Osteoblast (primary cell): ENCODE measurements around the gene KRT36. TPM values are rescaled to one million over a fixed set of nuclear protein-coding genes. Genes with fewer than 3 reads are reported as not detected.

Experiments used
- DNase-seq: peaks from one replicate; pipeline ENCODE4 v3.0.0; 2011; ENCODE audit warnings: low spot score, mixed read lengths; ENCODE audit not compliant: insufficient read length; ENCODE audit errors: missing footprints
- H2AFZ ChIP-seq: 2 replicates; pipeline ENCODE4 v1.6.0; 2011; ENCODE audit warnings: mild to moderate bottlenecking, low read length
- H3K27ac ChIP-seq: 2 replicates; pipeline ENCODE4 v1.5.1; 2011; ENCODE audit warnings: mild to moderate bottlenecking, low read depth, low read length, moderate library complexity
- H3K27me3 ChIP-seq: 2 replicates; pipeline ENCODE4 v1.6.0; 2012; ENCODE audit warnings: mild to moderate bottlenecking, control low read depth, inconsistent platforms, low read length, moderate library complexity; ENCODE audit not compliant: insufficient read depth
- H3K36me3 ChIP-seq: 2 replicates; pipeline ENCODE4 v1.5.1; 2011; ENCODE audit warnings: mild to moderate bottlenecking, low read length, control low read depth, moderate library complexity; ENCODE audit not compliant: insufficient read depth
- H3K4me1 ChIP-seq: 2 replicates; pipeline ENCODE4 v1.5.1; 2011; ENCODE audit warnings: mild to moderate bottlenecking, low read length, control low read depth, moderate library complexity; ENCODE audit not compliant: insufficient read depth
- H3K4me2 ChIP-seq: 2 replicates; pipeline ENCODE4 v1.6.0; 2011; ENCODE audit warnings: mild to moderate bottlenecking, low read length; ENCODE audit not compliant: insufficient read depth
- H3K4me3 ChIP-seq: fragments of 200-600 bp; sonication (generic); 3 replicates; pipeline ENCODE4 v1.5.1; 2012; ENCODE audit warnings: mild to moderate bottlenecking, low read length, inconsistent platforms; ENCODE audit not compliant: insufficient read depth
- H3K79me2 ChIP-seq: 2 replicates; pipeline ENCODE4 v1.6.0; 2012; ENCODE audit warnings: mild to moderate bottlenecking, low read length, control low read depth, inconsistent platforms; ENCODE audit not compliant: insufficient read depth
- H3K9me3 ChIP-seq: 2 replicates; pipeline ENCODE4 v1.5.1; 2011; ENCODE audit warnings: low read depth, low read length, control low read depth
- H4K20me1 ChIP-seq: 2 replicates; pipeline ENCODE4 v1.6.0; 2012; ENCODE audit warnings: mild to moderate bottlenecking, low read length, control low read depth; ENCODE audit not compliant: insufficient read depth
- CTCF ChIP-seq: IDR thresholded peaks from 2 replicates; pipeline ENCODE4 v1.5.1; 2011; ENCODE audit warnings: mild to moderate bottlenecking, low read depth, low read length, moderate library complexity; ENCODE audit errors: extremely low read depth
- total RNA-seq: library from RNA; depleted of rRNA; stranded (reverse); fragments of >200 nt; gene quantifications from 2 replicates; pipeline ENCODE4 v1.2.3, GENCODE V29; 2012

Gene KRT36
- total RNA-seq, 1 donor: 0.36 TPM

- Histone ChIP-seq H2AFZ (no peak overlapping the region), H3K4me3 (no peak overlapping the region)
- TF ChIP-seq CTCF: no peak
Measured at GRCh38 chr17:41448506-41448905, 41.2 kb downstream of the KRT36 start.

GRCh38 chr17:41446806-41447205 is 42.9 kb downstream of the KRT36 start:
- TF ChIP-seq CTCF: no peak
- no peaks in the 10 kb centered on the region for H3K27me3 ChIP-seq
- H3K4me2 ChIP-seq: peak overlapping the region; percentile 5

More at GRCh38 chr17:41448506-41448905, 41.2 kb downstream of the KRT36 start:
- Histone ChIP-seq H4K20me1 (no peaks in the 10 kb centered on the region), H3K36me3 (no peaks in the 10 kb centered on the region), H3K27ac (no peak overlapping the region), H3K79me2 (no peaks in the 10 kb centered on the region), H3K27me3 (no peaks in the 10 kb centered on the region), H3K4me1 (peaks cover 24% of the 10 kb centered on the region), H3K4me2 (no peak overlapping the region), H3K9me3 (peaks cover 3% of the 10 kb centered on the region)
- DNase-seq: no peak

GRCh38 chr17:41444640-41445039 is 45.1 kb downstream of the KRT36 start:
- H3K4me2 ChIP-seq: no peak overlapping the region
- no peak overlapping the region for H3K27ac ChIP-seq
- H3K36me3 ChIP-seq: no peaks in the 10 kb centered on the region
- no peak for DNase-seq
- H3K9me3 ChIP-seq: no peaks in the 10 kb centered on the region
- H3K79me2 ChIP-seq: no peaks in the 10 kb centered on the region
- H3K4me1 ChIP-seq: peaks cover 32% of the 10 kb centered on the region
- no peak overlapping the region for H2AFZ ChIP-seq
- no peak overlapping the region for H3K4me3 ChIP-seq
- no peaks in the 10 kb centered on the region for H3K27me3 ChIP-seq
- no peak for TF ChIP-seq CTCF
- no peaks in the 10 kb centered on the region for H4K20me1 ChIP-seq

More at GRCh38 chr17:41446806-41447205, 42.9 kb downstream of the KRT36 start:
- no peaks in the 10 kb centered on the region for H3K36me3 ChIP-seq
- H3K4me1 ChIP-seq: peaks cover 32% of the 10 kb centered on the region
- no peaks in the 10 kb centered on the region for H4K20me1 ChIP-seq
- DNase-seq: peak; percentile 86
- peaks cover 3% of the 10 kb centered on the region for H3K9me3 ChIP-seq
- no peak overlapping the region for H2AFZ ChIP-seq
- H3K27ac ChIP-seq: peak overlapping the region; percentile 35
- H3K79me2 ChIP-seq: no peaks in the 10 kb centered on the region
- H3K4me3 ChIP-seq: no peak overlapping the region

GRCh38 chr17:41444186-41444585 is 45.5 kb downstream of the KRT36 start:
- TF ChIP-seq CTCF: no peak
- DNase-seq: no peak
- H3K79me2 ChIP-seq: no peaks in the 10 kb centered on the region
- H4K20me1 ChIP-seq: no peaks in the 10 kb centered on the region
- H3K36me3 ChIP-seq: no peaks in the 10 kb centered on the region
- H2AFZ ChIP-seq: peak overlapping the region; percentile 39
- no peaks in the 10 kb centered on the region for H3K9me3 ChIP-seq
- peak overlapping the region; percentile 9 for H3K27ac ChIP-seq
- no peaks in the 10 kb centered on the region for H3K27me3 ChIP-seq
- peaks cover 32% of the 10 kb centered on the region for H3K4me1 ChIP-seq
- H3K4me3 ChIP-seq: no peak overlapping the region
- H3K4me2 ChIP-seq: no peak overlapping the region
